HG02763 (cell line): ENCODE data around the gene MAP7.
A peak's percentile ranks its signal among the peaks of the same experiment; 100 is the strongest.

Experiments used
- ATAC-seq: cut with Tn5 transposase; IDR thresholded peaks from one replicate; pipeline ENCODE4 v1.9.1; 2021; ENCODE audit warnings: mild to moderate bottlenecking, moderate library complexity; ENCODE audit not compliant: unreplicated experiment

Gene MAP7

GRCh38 chr6:136426627-136427377, 123.4 kb downstream of the MAP7 start:
- ATAC-seq: no peak

GRCh38 chr6:136425793-136426192, 124.4 kb downstream of the MAP7 start:
- no peak for ATAC-seq

GRCh38 chr6:136424901-136425300, 125.3 kb downstream of the MAP7 start:
- no peak for ATAC-seq

- ATAC-seq: no peak
These were observed 125.8 kb downstream of the MAP7 start for GRCh38 chr6:136424450-136424849.

- no peak for ATAC-seq
These were observed 128.6 kb downstream of the MAP7 start for GRCh38 chr6:136421537-136422158.

GRCh38 chr6:136420853-136421252, 129.4 kb downstream of the MAP7 start:
- ATAC-seq: no peak

GRCh38 chr6:136415351-136416007, 134.7 kb downstream of the MAP7 start:
- no peak for ATAC-seq

GRCh38 chr6:136412410-136412809, 137.8 kb downstream of the MAP7 start:
- no peak for ATAC-seq

- ATAC-seq: no peak
These were observed 138.5 kb downstream of the MAP7 start for GRCh38 chr6:136411453-136412354.

GRCh38 chr6:136411025-136411325, 139.2 kb downstream of the MAP7 start:
- no peak for ATAC-seq

- peak; percentile 44 for ATAC-seq
These were observed 139.8 kb downstream of the MAP7 start for GRCh38 chr6:136410201-136411024.

- ATAC-seq: no peak
These were observed 140.6 kb downstream of the MAP7 start for GRCh38 chr6:136409597-136409996.

- no peak for ATAC-seq
These were observed 142.0 kb downstream of the MAP7 start for GRCh38 chr6:136408204-136408603.

- ATAC-seq: no peak
These were observed 144.7 kb downstream of the MAP7 start for GRCh38 chr6:136405420-136406029.

GRCh38 chr6:136404627-136405419, 145.4 kb downstream of the MAP7 start:
- no peak for ATAC-seq

GRCh38 chr6:136404007-136404406, 146.2 kb downstream of the MAP7 start:
- ATAC-seq: no peak

- no peak for ATAC-seq
These were observed 146.9 kb downstream of the MAP7 start for GRCh38 chr6:136403110-136403980.

GRCh38 chr6:136401749-136402148, 148.5 kb downstream of the MAP7 start:
- ATAC-seq: no peak
